PC-3 (cell line): ENCODE results near the gene KCP.

Experiments
- EZH2 ChIP-seq: fragments of 300-600 bp; sonication (generic); IDR thresholded peaks from one replicate; pipeline ENCODE4 v1.6.1; 2017; ENCODE audit warnings: antibody characterized with exemption, mild to moderate bottlenecking, low read length; ENCODE audit not compliant: unreplicated experiment
- EZH2phosphoT487 ChIP-seq: fragments of 300-600 bp; sonication (generic); IDR thresholded peaks from 2 replicates; pipeline ENCODE4 v1.6.1; 2018; ENCODE audit warnings: mild to moderate bottlenecking, antibody characterized with exemption, low read length, borderline replicate concordance
- TF ChIP-seq, protein P1 (sequence below): fragments of 300-600 bp; sonication (generic); conservative IDR thresholded peaks from 2 replicates; pipeline ENCODE4 v1.5.1; 2017; ENCODE audit warnings: antibody characterized with exemption, low read depth, mild to moderate bottlenecking, low read length

DNA sequence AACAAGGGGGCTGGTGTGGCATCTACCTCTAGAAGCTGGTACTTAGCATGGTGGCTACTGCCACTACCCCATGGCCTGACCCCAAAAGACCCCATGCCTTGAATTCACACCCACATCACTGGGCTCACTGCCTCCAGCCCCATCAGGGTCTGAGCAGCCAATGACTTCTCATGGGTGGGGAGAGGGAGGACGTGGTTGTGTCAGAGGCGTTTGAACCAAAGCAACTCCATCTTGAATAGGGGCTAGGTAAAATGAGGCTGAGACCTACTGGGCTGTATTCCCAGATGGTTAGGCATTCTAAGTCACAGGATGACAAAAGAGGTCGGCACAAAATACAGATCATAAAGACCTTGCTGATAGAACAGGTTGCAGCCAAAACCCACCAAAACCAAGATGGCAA lies 15.2 kb downstream of the KCP start:
- TF ChIP-seq, protein P1, sequence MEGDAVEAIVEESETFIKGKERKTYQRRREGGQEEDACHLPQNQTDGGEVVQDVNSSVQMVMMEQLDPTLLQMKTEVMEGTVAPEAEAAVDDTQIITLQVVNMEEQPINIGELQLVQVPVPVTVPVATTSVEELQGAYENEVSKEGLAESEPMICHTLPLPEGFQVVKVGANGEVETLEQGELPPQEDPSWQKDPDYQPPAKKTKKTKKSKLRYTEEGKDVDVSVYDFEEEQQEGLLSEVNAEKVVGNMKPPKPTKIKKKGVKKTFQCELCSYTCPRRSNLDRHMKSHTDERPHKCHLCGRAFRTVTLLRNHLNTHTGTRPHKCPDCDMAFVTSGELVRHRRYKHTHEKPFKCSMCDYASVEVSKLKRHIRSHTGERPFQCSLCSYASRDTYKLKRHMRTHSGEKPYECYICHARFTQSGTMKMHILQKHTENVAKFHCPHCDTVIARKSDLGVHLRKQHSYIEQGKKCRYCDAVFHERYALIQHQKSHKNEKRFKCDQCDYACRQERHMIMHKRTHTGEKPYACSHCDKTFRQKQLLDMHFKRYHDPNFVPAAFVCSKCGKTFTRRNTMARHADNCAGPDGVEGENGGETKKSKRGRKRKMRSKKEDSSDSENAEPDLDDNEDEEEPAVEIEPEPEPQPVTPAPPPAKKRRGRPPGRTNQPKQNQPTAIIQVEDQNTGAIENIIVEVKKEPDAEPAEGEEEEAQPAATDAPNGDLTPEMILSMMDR: no peak
- TF ChIP-seq EZH2phosphoT487: no peak
- TF ChIP-seq EZH2: no peak
